ENCODE measurements around the gene ATP5F1D. TPM values are rescaled to one million over a fixed set of nuclear protein-coding genes. Genes with fewer than 3 reads are reported as not detected.
A peak's percentile ranks its signal among the peaks of the same experiment; 100 is the strongest.
"Not testable (repeated sequence)": the region's sequence is repeated elsewhere in the genome, so short reads cannot be mapped to it uniquely, and the experiment has no call there.

Gene ATP5F1D
- total and polyA plus RNA-seq, 2 of the 8 experiments (the other 6 are each of a cell fraction or from before 2014, with no cell fraction given): 174 to 249 TPM

GRCh38 chr19:1245494-1246264 is 4.1 kb downstream of the ATP5F1D start (continued):
- TF ChIP-seq HDAC2 (IDR thresholded peaks at IDR 0.05; ENCODE audit: borderline replicate concordance in 1 of 2, low read depth in 2 of 2, low read length in 2 of 2) (no peak), SRF (IDR thresholded peaks at IDR 0.05; ENCODE audit: low read depth, low read length) (no peak), TCF12 (IDR thresholded peaks at IDR 0.05; ENCODE audit: low read depth, low read length) (no peak)

GRCh38 chr19:1246265-1247087 is 4.9 kb downstream of the ATP5F1D start:
- not testable (repeated sequence) for DNase-seq (ENCODE audit: low read depth in 1 of 2, low spot score in 2 of 2); H2AFZ ChIP-seq (ENCODE audit: low read length); H3K56ac ChIP-seq (replicated peaks; ENCODE audit: insufficient read length, low read depth, low read length); H3K18ac ChIP-seq (ENCODE audit: extremely low read depth, low read length); H4K91ac ChIP-seq (replicated peaks; ENCODE audit: insufficient read length, low read length); H2BK12ac ChIP-seq (ENCODE audit: low read depth, low read length); H3K4me2 ChIP-seq (ENCODE audit: insufficient read depth in 1 of 2, low read depth in 2 of 2, low read length in 2 of 2); H3K9me3 ChIP-seq (ENCODE audit: insufficient read depth in 2 of 2, low read depth in 1 of 2, low read length in 1 of 2); H3K23ac ChIP-seq (ENCODE audit: insufficient read length); H3K4me3 ChIP-seq (ENCODE audit: extremely low read depth in 1 of 4, insufficient read depth in 2 of 4, low read depth in 3 of 4, low read length in 4 of 4); FAIRE-seq; H2BK5ac ChIP-seq (ENCODE audit: low read depth, low read length); H3K14ac ChIP-seq (ENCODE audit: insufficient read length); H3K4ac ChIP-seq (replicated peaks; ENCODE audit: insufficient read length, low read depth, low read length); H3K36me3 ChIP-seq (ENCODE audit: control insufficient read depth in 2 of 4, insufficient read depth in 4 of 4, low read length in 3 of 4); H3K23me2 ChIP-seq (ENCODE audit: low read depth, low read length); H2BK20ac ChIP-seq (ENCODE audit: low read length); H3K79me1 ChIP-seq (ENCODE audit: low read depth, low read length); H3K9ac ChIP-seq (replicated peaks in 1 of 4; ENCODE audit: extremely low read depth in 1 of 4, low read depth in 3 of 4, low read length in 3 of 4); H2BK15ac ChIP-seq (ENCODE audit: low read length); H4K5ac ChIP-seq (ENCODE audit: insufficient read length, low read depth, low read length); H3K27me3 ChIP-seq (replicated peaks in 1 of 4; ENCODE audit: control insufficient read depth in 3 of 4, extremely low read depth in 1 of 4, insufficient read depth in 3 of 4, low read length in 3 of 4); H4K8ac ChIP-seq (ENCODE audit: extremely low read depth, insufficient read depth, low read length); H2BK120ac ChIP-seq (replicated peaks; ENCODE audit: low read depth, low read length); H3K27ac ChIP-seq (ENCODE audit: low read depth, low read length)
- peaks cover 3 to 10% of the 10 kb centered on the region in 2 experiments for H4K20me1 ChIP-seq (replicated peaks in 1 of 2; ENCODE audit: control insufficient read depth in 1 of 2, insufficient read depth in 2 of 2, low read length in 2 of 2)
- 0 out of 2 replicates have a peak overlapping the region, but pooled peaks have one; percentile 75 for H2AK5ac ChIP-seq (ENCODE audit: low read depth, low read length)
- WGBS, 2 experiments (ENCODE audit: extremely low coverage in 1 of 2, insufficient coverage in 1 of 2, insufficient read length in 1 of 2, insufficient replicate concordance in 2 of 2, low coverage in 1 of 2, low lambda C conversion rate in 2 of 2, missing lambda C conversion rate in 1 of 2): 92% methylated on average over 22 of the region's 27 CpGs; no CpG with 5 or more reads in 1 of the 2 experiments
- POLR2A ChIA-PET (ENCODE audit: partially characterized antibody): interaction anchor here (0.7 to 10.1 kb wide), 7 partner anchors 16 to 219 kb away, joined by 3 to 355 read pairs (median 3); partner anchors contain the start of genes CIRBP and FAM174C
- H3K4me1 ChIP-seq (replicated peaks in 1 of 4; ENCODE audit: control insufficient read depth in 3 of 4, insufficient read depth in 4 of 4, low read length in 3 of 4): peaks cover 0 to 24% (median 9%) of the 10 kb centered on the region in 4 experiments; a peak in 6 of 7 replicates
- CTCF ChIA-PET (ENCODE audit: partially characterized antibody): interaction anchor here (0.6 to 7.7 kb wide), 4 partner anchors 16 to 36 kb away, joined by 3 to 212 read pairs (median 4); partner anchors contain the start of gene CIRBP
- peaks cover 5 to 23% of the 10 kb centered on the region in 2 experiments for H3K79me2 ChIP-seq (ENCODE audit: control insufficient read depth in 1 of 2, insufficient read depth in 2 of 2, low read length in 2 of 2)

Measured in H1 (cell line).